Measurements from ENCODE around the gene TMSB4X.

- no peak for TF ChIP-seq POU6F1 (CRISPR knock-in tag; IDR thresholded peaks at IDR 0.05; ENCODE audit: borderline replicate concordance, low read depth)
- no peak for TF ChIP-seq PATZ1 (CRISPR knock-in tag; IDR thresholded peaks at IDR 0.05; ENCODE audit: borderline replicate concordance)
- TF ChIP-seq ZNF565 (CRISPR knock-in tag; conservative IDR thresholded peaks at IDR 0.05; ENCODE audit: low read depth), result no peak
- no peak for TF ChIP-seq SNAI2 (CRISPR knock-in tag; IDR thresholded peaks at IDR 0.05)
- TF ChIP-seq ZFP30 (CRISPR knock-in tag; IDR thresholded peaks at IDR 0.05), result no peak
- no peak for TF ChIP-seq TCF4 (CRISPR knock-in tag; IDR thresholded peaks at IDR 0.05; ENCODE audit: borderline replicate concordance)
- TF ChIP-seq TSHZ2 (CRISPR knock-in tag; IDR thresholded peaks at IDR 0.05), result no peak
- TF ChIP-seq ISL1 (CRISPR knock-in tag; IDR thresholded peaks at IDR 0.05), result no peak
- no peak for TF ChIP-seq ARNTL (CRISPR knock-in tag; IDR thresholded peaks at IDR 0.05; ENCODE audit: borderline replicate concordance, low read depth)
- TF ChIP-seq CREB5 (CRISPR knock-in tag; IDR thresholded peaks at IDR 0.05; ENCODE audit: low read depth), result no peak
- TF ChIP-seq ZC3H10 (CRISPR knock-in tag; IDR thresholded peaks at IDR 0.05), result no peak
- no peak for TF ChIP-seq ESRRG (CRISPR knock-in tag; IDR thresholded peaks at IDR 0.05)
- no peak for TF ChIP-seq ZFP3 (CRISPR knock-in tag; IDR thresholded peaks at IDR 0.05)
- TF ChIP-seq TOX (CRISPR knock-in tag; IDR thresholded peaks at IDR 0.05; ENCODE audit: borderline replicate concordance), result no peak
These were observed 23.3 kb upstream of the TMSB4X start for GRCh38 chrX:12951595-12951975.
